ENCODE data around the gene SUN1.
A peak's percentile ranks its signal among the peaks of the same experiment; 100 is the strongest.

Gene SUN1, protein sequence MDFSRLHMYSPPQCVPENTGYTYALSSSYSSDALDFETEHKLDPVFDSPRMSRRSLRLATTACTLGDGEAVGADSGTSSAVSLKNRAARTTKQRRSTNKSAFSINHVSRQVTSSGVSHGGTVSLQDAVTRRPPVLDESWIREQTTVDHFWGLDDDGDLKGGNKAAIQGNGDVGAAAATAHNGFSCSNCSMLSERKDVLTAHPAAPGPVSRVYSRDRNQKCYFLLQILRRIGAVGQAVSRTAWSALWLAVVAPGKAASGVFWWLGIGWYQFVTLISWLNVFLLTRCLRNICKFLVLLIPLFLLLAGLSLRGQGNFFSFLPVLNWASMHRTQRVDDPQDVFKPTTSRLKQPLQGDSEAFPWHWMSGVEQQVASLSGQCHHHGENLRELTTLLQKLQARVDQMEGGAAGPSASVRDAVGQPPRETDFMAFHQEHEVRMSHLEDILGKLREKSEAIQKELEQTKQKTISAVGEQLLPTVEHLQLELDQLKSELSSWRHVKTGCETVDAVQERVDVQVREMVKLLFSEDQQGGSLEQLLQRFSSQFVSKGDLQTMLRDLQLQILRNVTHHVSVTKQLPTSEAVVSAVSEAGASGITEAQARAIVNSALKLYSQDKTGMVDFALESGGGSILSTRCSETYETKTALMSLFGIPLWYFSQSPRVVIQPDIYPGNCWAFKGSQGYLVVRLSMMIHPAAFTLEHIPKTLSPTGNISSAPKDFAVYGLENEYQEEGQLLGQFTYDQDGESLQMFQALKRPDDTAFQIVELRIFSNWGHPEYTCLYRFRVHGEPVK

GRCh38 chr7:832167-832967 is at the start of gene SUN1:
Gene SUN1 (plus strand): TSS chr7:832476. CDS start chr7:832525, 49 bp downstream.
- peak within 1 kb of the TSS; percentile 18 to 45 for H3K9ac ChIP-seq (ENCODE audit: low read depth in 1 of 2, low read length in 2 of 2)
- peak within 1 kb of the TSS in 1 of 2 donors; percentile 40 for H3K4me3 ChIP-seq (ENCODE audit: low read depth in 1 of 2, low read length in 2 of 2)

DNA sequence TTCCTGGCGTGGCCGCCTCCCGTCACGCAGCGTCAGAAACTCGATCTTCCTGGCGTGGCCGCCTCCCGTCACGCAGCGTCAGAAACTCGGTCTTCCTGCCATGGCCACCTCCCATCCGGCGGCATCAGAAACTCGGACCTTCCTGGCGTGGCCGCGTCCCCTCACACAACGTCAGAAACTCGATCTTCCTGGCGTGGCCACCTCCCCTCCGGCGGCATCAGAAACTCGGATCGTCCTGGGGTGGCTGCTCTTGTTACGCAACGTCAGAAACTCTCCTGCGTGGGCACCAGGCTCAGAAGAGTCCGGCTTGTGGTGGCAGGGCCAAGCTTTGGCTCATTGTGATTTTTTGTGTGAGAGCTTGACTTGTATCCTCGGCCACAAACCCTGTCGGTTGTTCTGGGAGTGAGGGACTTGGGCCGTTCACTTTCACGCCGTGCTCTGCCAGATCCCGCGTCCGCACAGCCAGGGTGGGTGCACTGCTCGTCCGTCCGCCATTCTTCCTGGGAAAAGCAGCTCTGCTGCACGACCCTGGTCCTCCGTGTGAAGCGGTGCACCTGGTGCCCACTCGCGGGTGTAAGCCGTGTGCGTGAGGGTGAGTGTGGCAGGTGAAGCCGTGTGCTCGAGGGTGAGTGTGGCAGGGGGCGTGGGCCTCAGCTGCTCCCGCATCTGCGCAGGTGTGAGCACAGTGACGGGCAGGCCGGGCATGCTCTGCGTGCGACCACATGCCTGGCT is 49.4 kb upstream of the SUN1 start:
- H3K36me3 ChIP-seq (ENCODE audit: control insufficient read depth in 1 of 2, insufficient read depth in 2 of 2, low read length in 2 of 2), result peaks cover 20 to 62% of the 10 kb centered on the region in 2 donors
- H3K4me1 ChIP-seq (ENCODE audit: control insufficient read depth in 1 of 2, insufficient read depth in 2 of 2, low read length in 2 of 2), result no peaks in the 10 kb centered on the region

More at GRCh38 chr7:832167-832967, at the start of gene SUN1:
- H3K36me3 ChIP-seq (ENCODE audit: control insufficient read depth in 1 of 2, insufficient read depth in 2 of 2, low read length in 2 of 2), result peaks cover 15 to 22% of the 10 kb centered on the region in 2 donors
- no peaks in the 10 kb centered on the region for H3K27me3 ChIP-seq (ENCODE audit: control insufficient read depth in 1 of 2, insufficient read depth in 2 of 2, low read length in 2 of 2)
- H3K4me1 ChIP-seq (ENCODE audit: control insufficient read depth in 1 of 2, insufficient read depth in 2 of 2, low read length in 2 of 2), result peaks cover 28 to 30% of the 10 kb centered on the region in 2 donors
- no peaks in the 10 kb centered on the region for H3K9me3 ChIP-seq (ENCODE audit: control insufficient read depth in 1 of 2, low read length in 2 of 2)
- H3K27ac ChIP-seq (ENCODE audit: low read depth, low read length), result peak within 1 kb of the TSS; percentile 76

GRCh38 chr7:783556-784490 is 48.5 kb upstream of the SUN1 start:
- Histone ChIP-seq H3K9me3 (ENCODE audit: control insufficient read depth in 1 of 2, low read length in 2 of 2) (no peaks in the 10 kb centered on the region), H3K36me3 (ENCODE audit: control insufficient read depth in 1 of 2, insufficient read depth in 2 of 2, low read length in 2 of 2) (peaks cover 22 to 58% of the 10 kb centered on the region in 2 donors), H3K4me1 (ENCODE audit: control insufficient read depth in 1 of 2, insufficient read depth in 2 of 2, low read length in 2 of 2) (no peaks in the 10 kb centered on the region), H3K9ac (ENCODE audit: low read depth in 1 of 2, low read length in 2 of 2) (no peak overlapping the region), H3K27me3 (ENCODE audit: control insufficient read depth in 1 of 2, insufficient read depth in 2 of 2, low read length in 2 of 2) (no peaks in the 10 kb centered on the region), H3K4me3 (ENCODE audit: low read depth in 1 of 2, low read length in 2 of 2) (no peak overlapping the region), H3K27ac (ENCODE audit: low read depth, low read length) (no peak overlapping the region)

More for the DNA sequence above, 49.4 kb upstream of the SUN1 start:
- Histone ChIP-seq H3K4me3 (ENCODE audit: low read depth in 1 of 2, low read length in 2 of 2) (no peak overlapping the region), H3K27me3 (ENCODE audit: control insufficient read depth in 1 of 2, insufficient read depth in 2 of 2, low read length in 2 of 2) (no peaks in the 10 kb centered on the region), H3K9me3 (ENCODE audit: control insufficient read depth in 1 of 2, low read length in 2 of 2) (no peaks in the 10 kb centered on the region), H3K9ac (ENCODE audit: low read depth in 1 of 2, low read length in 2 of 2) (no peak overlapping the region), H3K27ac (ENCODE audit: low read depth, low read length) (no peak overlapping the region)

GRCh38 chr7:784971-785370 is 47.3 kb upstream of the SUN1 start:
- H3K9me3 ChIP-seq (ENCODE audit: control insufficient read depth in 1 of 2, low read length in 2 of 2), result no peaks in the 10 kb centered on the region
- no peak overlapping the region for H3K4me3 ChIP-seq (ENCODE audit: low read depth in 1 of 2, low read length in 2 of 2)
- no peaks in the 10 kb centered on the region for H3K27me3 ChIP-seq (ENCODE audit: control insufficient read depth in 1 of 2, insufficient read depth in 2 of 2, low read length in 2 of 2)
- no peak overlapping the region for H3K9ac ChIP-seq (ENCODE audit: low read depth in 1 of 2, low read length in 2 of 2)
- no peak overlapping the region for H3K27ac ChIP-seq (ENCODE audit: low read depth, low read length)
- H3K4me1 ChIP-seq (ENCODE audit: control insufficient read depth in 1 of 2, insufficient read depth in 2 of 2, low read length in 2 of 2), result no peaks in the 10 kb centered on the region
- H3K36me3 ChIP-seq (ENCODE audit: control insufficient read depth in 1 of 2, insufficient read depth in 2 of 2, low read length in 2 of 2), result peaks cover 22 to 50% of the 10 kb centered on the region in 2 donors

DNA sequence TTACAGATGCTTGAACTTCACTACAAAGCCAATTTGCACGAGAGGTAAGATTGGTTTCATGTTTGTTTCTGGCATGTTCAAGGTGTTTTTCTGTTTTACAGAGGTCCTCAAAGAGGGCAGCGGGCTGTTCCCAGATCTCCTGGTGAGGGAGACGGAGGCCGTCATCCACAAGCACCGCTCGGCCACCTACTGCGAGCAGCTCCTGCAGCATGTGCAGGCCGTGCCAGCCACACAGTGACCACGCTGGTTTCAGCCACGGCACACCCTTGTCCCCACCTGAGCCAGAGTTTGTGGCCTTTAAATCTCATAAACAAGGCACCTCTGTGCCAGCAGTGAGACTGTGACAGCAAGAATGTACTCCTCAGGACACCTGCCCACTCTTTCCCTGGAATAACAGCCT is 46.9 kb upstream of the SUN1 start:
- Histone ChIP-seq H3K9ac (ENCODE audit: low read depth in 1 of 2, low read length in 2 of 2) (no peak overlapping the region), H3K4me3 (ENCODE audit: low read depth in 1 of 2, low read length in 2 of 2) (no peak overlapping the region), H3K9me3 (ENCODE audit: control insufficient read depth in 1 of 2, low read length in 2 of 2) (no peaks in the 10 kb centered on the region), H3K27ac (ENCODE audit: low read depth, low read length) (no peak overlapping the region), H3K27me3 (ENCODE audit: control insufficient read depth in 1 of 2, insufficient read depth in 2 of 2, low read length in 2 of 2) (no peaks in the 10 kb centered on the region), H3K36me3 (ENCODE audit: control insufficient read depth in 1 of 2, insufficient read depth in 2 of 2, low read length in 2 of 2) (peaks cover 21 to 46% of the 10 kb centered on the region in 2 donors), H3K4me1 (ENCODE audit: control insufficient read depth in 1 of 2, insufficient read depth in 2 of 2, low read length in 2 of 2) (no peaks in the 10 kb centered on the region)

- no peak overlapping the region for H3K9ac ChIP-seq (ENCODE audit: low read depth in 1 of 2, low read length in 2 of 2)
- H3K27me3 ChIP-seq (ENCODE audit: control insufficient read depth in 1 of 2, insufficient read depth in 2 of 2, low read length in 2 of 2), result no peaks in the 10 kb centered on the region
- H3K36me3 ChIP-seq (ENCODE audit: control insufficient read depth in 1 of 2, insufficient read depth in 2 of 2, low read length in 2 of 2), result peaks cover 19 to 38% of the 10 kb centered on the region in 2 donors
- H3K4me1 ChIP-seq (ENCODE audit: control insufficient read depth in 1 of 2, insufficient read depth in 2 of 2, low read length in 2 of 2), result no peaks in the 10 kb centered on the region
- H3K9me3 ChIP-seq (ENCODE audit: control insufficient read depth in 1 of 2, low read length in 2 of 2), result no peaks in the 10 kb centered on the region
- H3K27ac ChIP-seq (ENCODE audit: low read depth, low read length), result no peak overlapping the region
- no peak overlapping the region for H3K4me3 ChIP-seq (ENCODE audit: low read depth in 1 of 2, low read length in 2 of 2)
Observed at GRCh38 chr7:786472-787255, 45.6 kb upstream of the SUN1 start.

DNA sequence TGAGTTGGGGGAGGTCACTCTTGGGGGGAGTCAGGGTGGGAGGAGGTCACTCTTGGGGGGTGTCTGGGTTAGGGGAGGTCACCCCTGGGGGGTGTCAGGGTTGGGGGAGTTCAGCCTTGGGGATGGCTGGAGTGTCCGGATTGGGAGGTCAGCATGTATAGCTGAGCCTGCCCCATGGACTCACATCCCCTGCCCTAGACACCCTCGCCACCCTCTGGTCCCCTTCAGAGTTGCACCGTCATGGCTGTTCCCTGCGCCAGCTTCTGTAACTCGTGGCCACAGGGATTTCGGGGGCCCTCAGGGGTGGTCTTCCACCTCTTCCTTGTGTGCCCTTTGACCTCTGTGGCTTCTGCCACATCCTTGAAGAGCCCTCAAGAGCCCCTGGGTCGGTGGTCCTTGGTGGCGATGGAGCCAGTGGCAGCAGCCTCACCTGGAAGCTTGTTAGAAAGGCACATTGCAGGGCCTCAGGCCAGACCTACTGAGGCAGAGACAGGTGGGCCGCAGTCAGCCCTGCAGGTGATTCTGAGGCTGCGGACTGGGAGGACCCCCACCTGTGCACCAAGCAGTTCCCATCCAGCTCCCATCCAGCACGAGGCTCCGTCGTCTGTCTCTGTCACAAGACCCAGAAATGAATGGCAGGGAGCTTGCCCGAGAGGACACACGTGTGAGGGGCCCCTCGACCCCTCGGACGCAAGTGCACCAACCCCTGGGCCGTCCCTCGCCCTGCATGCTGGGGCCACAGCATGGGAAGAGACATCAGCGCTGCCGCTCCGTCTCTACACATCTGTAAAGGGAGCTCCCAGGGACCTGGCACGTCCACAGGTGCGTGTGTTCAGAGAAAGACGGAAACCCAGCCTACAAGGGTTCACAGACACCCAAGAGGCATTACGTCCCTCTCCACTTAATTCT is 44.7 kb upstream of the SUN1 start:
- no peaks in the 10 kb centered on the region for H3K9me3 ChIP-seq (ENCODE audit: control insufficient read depth in 1 of 2, low read length in 2 of 2)
- H3K9ac ChIP-seq (ENCODE audit: low read depth in 1 of 2, low read length in 2 of 2), result no peak overlapping the region
- H3K4me1 ChIP-seq (ENCODE audit: control insufficient read depth in 1 of 2, insufficient read depth in 2 of 2, low read length in 2 of 2), result no peaks in the 10 kb centered on the region
- H3K27ac ChIP-seq (ENCODE audit: low read depth, low read length), result no peak overlapping the region
- no peaks in the 10 kb centered on the region for H3K27me3 ChIP-seq (ENCODE audit: control insufficient read depth in 1 of 2, insufficient read depth in 2 of 2, low read length in 2 of 2)
- peaks cover 19 to 33% of the 10 kb centered on the region in 2 donors for H3K36me3 ChIP-seq (ENCODE audit: control insufficient read depth in 1 of 2, insufficient read depth in 2 of 2, low read length in 2 of 2)
- no peak overlapping the region for H3K4me3 ChIP-seq (ENCODE audit: low read depth in 1 of 2, low read length in 2 of 2)

- H3K4me1 ChIP-seq (ENCODE audit: control insufficient read depth in 1 of 2, insufficient read depth in 2 of 2, low read length in 2 of 2), result no peaks in the 10 kb centered on the region
- H3K9me3 ChIP-seq (ENCODE audit: control insufficient read depth in 1 of 2, low read length in 2 of 2), result no peaks in the 10 kb centered on the region
- H3K27me3 ChIP-seq (ENCODE audit: control insufficient read depth in 1 of 2, insufficient read depth in 2 of 2, low read length in 2 of 2), result no peaks in the 10 kb centered on the region
- H3K9ac ChIP-seq (ENCODE audit: low read depth in 1 of 2, low read length in 2 of 2), result no peak overlapping the region
- no peak overlapping the region for H3K27ac ChIP-seq (ENCODE audit: low read depth, low read length)
- H3K36me3 ChIP-seq (ENCODE audit: control insufficient read depth in 1 of 2, insufficient read depth in 2 of 2, low read length in 2 of 2), result peaks cover 4 to 6% of the 10 kb centered on the region in 2 donors
- H3K4me3 ChIP-seq (ENCODE audit: low read depth in 1 of 2, low read length in 2 of 2), result no peak overlapping the region
Observed at GRCh38 chr7:791519-791918, 40.8 kb upstream of the SUN1 start.

All from duodenal mucosa (tissue), 2 donors.